OCI-LY3 (cell line): Measurements from ENCODE around the gene NCL.

Experiments used
- H2AFZ ChIP-seq: fragments of 200-600, 300-600 bp; shearing (Covaris generic); 2 replicates; pipeline ENCODE4 v1.6.0; 2014; ENCODE audit warnings: antibody characterized with exemption, low read depth, low read length
- H3K27ac ChIP-seq: fragments of 200-600, 300-600 bp; sonication (generic); 2 replicates; pipeline ENCODE4 v1.5.1; 2014; ENCODE audit warnings: mild to moderate bottlenecking, low read length, moderate library complexity, mixed read lengths
- H3K27me3 ChIP-seq: fragments of 200-600, 300-600 bp; sonication (generic); 2 replicates; pipeline ENCODE4 v1.6.1; 2014; ENCODE audit warnings: low read depth, low read length, mixed read lengths
- H3K36me3 ChIP-seq: fragments of 200-600, 300-600 bp; sonication (generic); replicated peaks from 2 replicates; pipeline ENCODE3; 2014; ENCODE audit warnings: low read depth, low read length, mixed read lengths
- H3K4me1 ChIP-seq: fragments of 300-600, 200-600 bp; sonication (generic); 2 replicates; pipeline ENCODE4 v1.6.1; 2014; ENCODE audit warnings: low read length, mixed read lengths
- H3K4me2 ChIP-seq: fragments of 200-600, 300-600 bp; sonication (generic); 2 replicates; pipeline ENCODE4 v1.6.1; 2014; ENCODE audit warnings: low read length, mixed read lengths
- H3K4me3 ChIP-seq: fragments of 300-600, 200-600 bp; sonication (generic); 2 replicates; pipeline ENCODE4 v1.5.1; 2014; ENCODE audit warnings: antibody characterized with exemption, mild to moderate bottlenecking, low read length, moderate library complexity
- H3K79me2 ChIP-seq: fragments of 300-600, 200-600 bp; shearing (Covaris generic); 2 replicates; pipeline ENCODE4 v1.6.1; 2014; ENCODE audit warnings: mild to moderate bottlenecking, low read length, mixed read lengths
- H3K9ac ChIP-seq: fragments of 300-600, 200-600 bp; shearing (Covaris generic); 2 replicates; pipeline ENCODE4 v1.6.0; 2014; ENCODE audit warnings: mild to moderate bottlenecking, low read length, moderate library complexity
- H3K9me3 ChIP-seq: fragments of 200-600, 300-600 bp; shearing (Covaris generic); 2 replicates; pipeline ENCODE4 v1.6.1; 2014; ENCODE audit warnings: low read length, mixed read lengths; ENCODE audit not compliant: insufficient read depth
- H4K20me1 ChIP-seq: fragments of 200-600, 300-600 bp; sonication (generic); 2 replicates; pipeline ENCODE4 v1.6.1; 2016; ENCODE audit warnings: low read length, mixed read lengths; ENCODE audit not compliant: insufficient read depth
- CTCF ChIP-seq: fragments of 200-600, 300-600 bp; sonication (generic); IDR thresholded peaks from 2 replicates; pipeline ENCODE4 v1.5.1; 2014; ENCODE audit warnings: antibody characterized with exemption, low read length, low read depth
- EZH2phosphoT487 ChIP-seq: fragments of 200-600 bp; shearing (Covaris generic); IDR thresholded peaks from 2 replicates; pipeline ENCODE4 v1.6.1; 2018; ENCODE audit warnings: antibody characterized with exemption, mixed run types, low read depth

Gene NCL

DNA sequence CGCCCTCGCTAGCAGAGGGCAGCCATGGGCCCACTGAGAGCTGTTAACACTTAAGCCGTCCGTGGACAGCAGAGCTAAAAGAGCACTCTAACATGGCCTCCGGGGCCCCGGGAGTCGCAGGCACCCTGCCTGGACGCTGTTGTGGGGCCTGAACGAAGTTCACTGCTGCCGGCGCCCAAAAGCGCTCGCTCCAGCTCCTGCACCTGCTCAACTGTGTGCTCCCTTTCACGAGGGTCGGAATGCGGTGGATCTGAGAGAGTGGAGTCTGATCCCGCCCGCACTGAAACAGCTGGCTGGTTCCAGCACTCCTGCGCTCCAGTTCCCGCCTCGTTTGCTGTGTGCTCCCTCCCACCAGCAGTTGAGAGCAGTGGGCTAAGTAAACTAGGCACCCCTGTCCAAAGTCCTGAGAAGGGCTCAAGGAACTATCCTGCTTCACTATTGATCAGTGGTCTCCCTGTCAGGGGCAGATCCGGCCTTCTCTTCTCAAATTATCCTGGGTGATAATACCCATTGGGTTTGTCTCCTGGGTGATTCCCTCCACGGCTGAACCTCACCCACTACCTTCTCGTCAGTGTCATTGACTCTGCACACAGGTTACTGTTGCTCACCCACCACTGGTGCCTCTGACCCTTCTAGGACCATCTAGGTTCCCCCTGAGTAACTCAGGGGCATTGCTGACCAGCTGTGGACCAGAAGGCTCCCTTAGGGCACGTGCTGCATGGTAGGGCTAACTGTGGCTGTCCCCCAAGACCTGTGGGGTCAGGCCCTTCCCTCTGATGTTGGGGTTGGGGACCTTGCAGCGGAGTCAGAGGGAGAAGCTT is 45.3 kb downstream of the NCL start:
- H2AFZ ChIP-seq: no peak overlapping the region
- no peaks in the 10 kb centered on the region for H3K36me3 ChIP-seq
- no peaks in the 10 kb centered on the region for H3K9me3 ChIP-seq
- H3K4me1 ChIP-seq: no peaks in the 10 kb centered on the region
- no peak overlapping the region for H3K9ac ChIP-seq
- no peak overlapping the region for H3K4me3 ChIP-seq
- no peak overlapping the region for H3K4me2 ChIP-seq
- no peaks in the 10 kb centered on the region for H3K79me2 ChIP-seq
- H3K27ac ChIP-seq: no peak overlapping the region
- H4K20me1 ChIP-seq: no peaks in the 10 kb centered on the region
- H3K27me3 ChIP-seq: no peaks in the 10 kb centered on the region
- TF ChIP-seq EZH2phosphoT487 (no peak), CTCF (no peak)

GRCh38 chr2:231415029-231415428 is 49.3 kb downstream of the NCL start:
- no peaks in the 10 kb centered on the region for H4K20me1 ChIP-seq
- H3K4me3 ChIP-seq: no peak overlapping the region
- H3K4me1 ChIP-seq: peaks cover 10% of the 10 kb centered on the region; the same call in 1 of the 2 replicates
- no peaks in the 10 kb centered on the region for H3K9me3 ChIP-seq
- no peak overlapping the region for H3K4me2 ChIP-seq
- no peaks in the 10 kb centered on the region for H3K79me2 ChIP-seq
- H3K27me3 ChIP-seq: peaks cover 5% of the 10 kb centered on the region; the same call in 1 of the 2 replicates
- H3K9ac ChIP-seq: no peak overlapping the region
- no peak overlapping the region for H2AFZ ChIP-seq
- H3K36me3 ChIP-seq: no peaks in the 10 kb centered on the region
- no peak for TF ChIP-seq CTCF
- no peak overlapping the region for H3K27ac ChIP-seq

DNA sequence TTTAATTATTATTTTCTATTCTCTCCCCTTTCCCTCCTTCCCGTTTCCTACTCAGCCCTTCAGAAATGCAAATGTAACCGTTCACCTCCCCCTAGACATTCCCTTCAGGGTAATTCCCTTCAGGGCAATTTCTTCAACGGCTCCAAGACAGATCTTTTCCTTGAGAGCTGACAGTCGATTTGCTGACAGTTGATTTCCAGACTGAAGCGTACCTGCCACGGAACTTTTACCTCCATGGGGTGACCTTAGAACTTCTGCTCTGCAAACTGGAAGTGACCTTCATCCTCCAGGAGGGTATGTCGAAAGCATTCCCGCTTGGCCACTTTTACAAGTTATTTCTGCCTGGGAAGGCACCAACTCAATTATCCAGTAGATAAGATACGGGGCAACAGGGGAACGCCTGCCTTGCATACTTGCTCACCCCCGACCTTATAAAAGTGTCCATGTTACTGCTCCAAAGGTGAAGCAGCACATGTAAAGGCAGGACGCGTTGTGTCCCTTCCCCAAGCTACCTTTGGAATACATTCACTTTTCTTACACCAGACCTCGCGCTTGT is 50.3 kb downstream of the NCL start:
- Histone ChIP-seq H3K4me3 (no peak overlapping the region), H2AFZ (no peak overlapping the region), H3K27ac (no peak overlapping the region), H3K9ac (no peak overlapping the region), H3K4me1 (peaks cover 10% of the 10 kb centered on the region; the same call in 1 of the 2 replicates), H3K79me2 (no peaks in the 10 kb centered on the region), H3K36me3 (no peaks in the 10 kb centered on the region), H3K9me3 (no peaks in the 10 kb centered on the region), H3K27me3 (peaks cover 5% of the 10 kb centered on the region; the same call in 1 of the 2 replicates), H3K4me2 (no peak overlapping the region), H4K20me1 (no peaks in the 10 kb centered on the region)
- TF ChIP-seq CTCF (no peak), EZH2phosphoT487 (no peak)

- Histone ChIP-seq H3K27me3 (peaks cover 5% of the 10 kb centered on the region; the same call in 1 of the 2 replicates), H3K9ac (no peak overlapping the region)
Measured at GRCh38 chr2:231413456-231413855, 50.8 kb downstream of the NCL start.

More at GRCh38 chr2:231413456-231413855, 50.8 kb downstream of the NCL start:
- H3K9me3 ChIP-seq: no peaks in the 10 kb centered on the region
- peak overlapping the region; percentile 76 for H3K4me2 ChIP-seq
- no peaks in the 10 kb centered on the region for H4K20me1 ChIP-seq
- H3K79me2 ChIP-seq: no peaks in the 10 kb centered on the region
- TF ChIP-seq EZH2phosphoT487 (no peak), CTCF (no peak)
- peaks cover 10% of the 10 kb centered on the region; the same call in 1 of the 2 replicates for H3K4me1 ChIP-seq
- H3K27ac ChIP-seq: no peak overlapping the region
- H3K36me3 ChIP-seq: no peaks in the 10 kb centered on the region
- H2AFZ ChIP-seq: no peak overlapping the region
- no peak overlapping the region for H3K4me3 ChIP-seq
